A673 (cell line): Measurements from ENCODE around the gene WIF1. TPM values are rescaled to one million over a fixed set of nuclear protein-coding genes. Genes with fewer than 3 reads are reported as not detected.

ENCODE experiments used
- BruUV-seq: library from RNA; stranded (reverse); fragments of 400-500 nt; replicated peaks from 2 replicates; lab custom pipeline; 2021; lab: Mats Ljungman, UMichigan
- CTCF ChIA-PET: fragments of 300-600 bp; sonication (Branson Sonifier 250); formaldehyde crosslinking; loops from one replicate; lab custom pipeline; 2022; ENCODE audit warnings: antibody characterized with exemption; lab: Charles Lee
- POLR2A ChIA-PET: fragments of 300-600 bp; sonication (Branson Sonifier 250); formaldehyde crosslinking; loops from one replicate; lab custom pipeline; 2022; ENCODE audit warnings: antibody characterized with exemption; ENCODE audit not compliant: low non-redundant PET; lab: Charles Lee
- DNase-seq: peaks from one replicate; pipeline ENCODE4 v3.0.0-alpha.2; 2015; ENCODE audit warnings: low spot score
- H3K27ac ChIP-seq: fragments of 200-600 bp; sonication (generic); 2 replicates; pipeline ENCODE4 v1.5.1; 2016; ENCODE audit warnings: mixed run types, low read depth, mild to moderate bottlenecking, mixed read lengths, antibody characterized with exemption, low read length; ENCODE audit not compliant: poor library complexity, severe bottlenecking
- H3K27me3 ChIP-seq: fragments of 200-600 bp; sonication (generic); replicated peaks from 2 replicates; pipeline ENCODE4 v1.6.1; 2017; ENCODE audit warnings: mixed run types, low read depth, mild to moderate bottlenecking, mixed read lengths, antibody characterized with exemption, low read length; ENCODE audit not compliant: insufficient read depth, poor library complexity
- H3K36me3 ChIP-seq: fragments of 200-600 bp; sonication (generic); 2 replicates; pipeline ENCODE4 v1.6.1; 2016; ENCODE audit warnings: mixed run types, mild to moderate bottlenecking, mixed read lengths, antibody characterized with exemption, low read length; ENCODE audit not compliant: insufficient read depth, poor library complexity, severe bottlenecking
- H3K4me1 ChIP-seq: fragments of 200-600 bp; sonication (generic); 2 replicates; pipeline ENCODE4 v1.6.1; 2017; ENCODE audit warnings: mixed run types, mild to moderate bottlenecking, mixed read lengths, antibody characterized with exemption, low read length; ENCODE audit not compliant: insufficient read depth, poor library complexity, severe bottlenecking
- H3K4me3 ChIP-seq: fragments of 200-600 bp; sonication (generic); 2 replicates; pipeline ENCODE4 v1.5.1; 2016; ENCODE audit warnings: low read depth, mixed run types, mild to moderate bottlenecking, mixed read lengths, low read length; ENCODE audit not compliant: poor library complexity, severe bottlenecking
- H3K9me3 ChIP-seq: fragments of 200-600 bp; sonication (generic); 2 replicates; pipeline ENCODE4 v1.6.1; 2016; ENCODE audit warnings: mixed run types, low read depth, mild to moderate bottlenecking, mixed read lengths, antibody characterized with exemption, low read length; ENCODE audit not compliant: poor library complexity, severe bottlenecking
- EZH2 ChIP-seq: fragments of 200-600 bp; sonication (generic); IDR thresholded peaks from 2 replicates; pipeline ENCODE4 v1.6.1; 2017; ENCODE audit warnings: borderline replicate concordance, low read depth, mild to moderate bottlenecking, mixed read lengths, antibody characterized with exemption, low read length; ENCODE audit not compliant: poor library complexity, severe bottlenecking
- intact Hi-C: fragments of 100-400 bp; cut with micrococcal nuclease; formaldehyde crosslinking; loops from one replicate; pipeline ENCODE4 v1.10.0; 2022; ENCODE audit not compliant: unreplicated experiment
- total RNA-seq: library from RNA; stranded (reverse); gene quantifications from 2 replicates; pipeline ENCODE4 v1.2.3, GENCODE V29; 2021
- TF ChIP-seq, protein P1 (sequence below): fragments of 300-800, 200-600 bp; sonication (generic); conservative IDR thresholded peaks from 2 replicates; pipeline ENCODE4 v1.5.1; 2017; ENCODE audit warnings: low read depth, mild to moderate bottlenecking, antibody characterized with exemption, low read length, moderate library complexity, mixed read lengths

Gene WIF1
- total RNA-seq, 1 experiment from 2014 or later, result not detected

DNA sequence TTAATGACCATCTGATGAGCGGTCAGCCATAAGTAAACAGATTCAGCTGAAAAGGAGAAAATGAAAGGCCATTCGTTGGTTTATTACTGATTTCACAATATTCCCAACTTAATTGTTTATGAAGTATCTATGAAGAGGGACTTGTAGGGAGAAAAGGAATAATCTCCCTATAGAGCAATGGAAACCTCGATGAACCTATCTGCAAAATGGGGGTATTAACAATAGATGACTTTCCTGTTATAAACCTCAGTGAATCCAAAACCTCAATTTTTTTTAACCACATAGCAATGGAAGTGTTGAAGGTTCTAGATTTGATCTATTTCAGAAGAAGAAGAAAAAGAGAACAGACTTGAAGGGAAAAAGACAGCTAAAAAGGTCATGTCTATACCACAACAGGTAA is 2.0 kb downstream of the WIF1 start:
- CTCF ChIA-PET, result no interaction called here
- no TSS peak for BruUV-seq
- Histone ChIP-seq H3K27ac (no peak overlapping the region), H3K36me3 (no peaks in the 10 kb centered on the region), H3K27me3 (peaks cover 77% of the 10 kb centered on the region), H3K4me1 (peaks cover 8% of the 10 kb centered on the region), H3K9me3 (no peaks in the 10 kb centered on the region), H3K4me3 (no peak overlapping the region)
- TF ChIP-seq, protein P1, sequence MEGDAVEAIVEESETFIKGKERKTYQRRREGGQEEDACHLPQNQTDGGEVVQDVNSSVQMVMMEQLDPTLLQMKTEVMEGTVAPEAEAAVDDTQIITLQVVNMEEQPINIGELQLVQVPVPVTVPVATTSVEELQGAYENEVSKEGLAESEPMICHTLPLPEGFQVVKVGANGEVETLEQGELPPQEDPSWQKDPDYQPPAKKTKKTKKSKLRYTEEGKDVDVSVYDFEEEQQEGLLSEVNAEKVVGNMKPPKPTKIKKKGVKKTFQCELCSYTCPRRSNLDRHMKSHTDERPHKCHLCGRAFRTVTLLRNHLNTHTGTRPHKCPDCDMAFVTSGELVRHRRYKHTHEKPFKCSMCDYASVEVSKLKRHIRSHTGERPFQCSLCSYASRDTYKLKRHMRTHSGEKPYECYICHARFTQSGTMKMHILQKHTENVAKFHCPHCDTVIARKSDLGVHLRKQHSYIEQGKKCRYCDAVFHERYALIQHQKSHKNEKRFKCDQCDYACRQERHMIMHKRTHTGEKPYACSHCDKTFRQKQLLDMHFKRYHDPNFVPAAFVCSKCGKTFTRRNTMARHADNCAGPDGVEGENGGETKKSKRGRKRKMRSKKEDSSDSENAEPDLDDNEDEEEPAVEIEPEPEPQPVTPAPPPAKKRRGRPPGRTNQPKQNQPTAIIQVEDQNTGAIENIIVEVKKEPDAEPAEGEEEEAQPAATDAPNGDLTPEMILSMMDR, result no peak
- TF ChIP-seq EZH2, result no peak
- DNase-seq, result no peak
- intact Hi-C loops, result no loop called here
- POLR2A ChIA-PET, result no interaction called here

DNA sequence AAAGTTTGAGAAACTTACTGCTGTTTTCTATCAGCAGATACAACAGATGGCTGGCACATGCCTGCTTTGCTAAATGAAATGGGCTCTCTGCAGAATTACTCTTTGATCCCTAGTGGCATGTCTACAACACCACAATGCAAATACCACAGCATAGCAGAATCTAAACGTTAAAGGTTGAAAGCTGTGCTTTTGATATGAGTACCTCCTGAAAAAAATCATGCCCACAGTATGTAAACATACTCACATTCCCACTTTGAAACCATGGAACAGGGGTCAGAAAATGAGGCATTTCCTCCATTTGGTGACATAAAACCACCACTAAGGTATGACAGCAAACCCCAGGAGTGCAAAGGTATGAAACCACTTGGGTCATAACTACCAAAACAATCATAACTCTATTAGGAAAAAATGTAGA is 7.5 kb downstream of the WIF1 start:
- CTCF ChIA-PET, result no interaction called here
- no TSS peak for BruUV-seq
- TF ChIP-seq EZH2, result no peak
- TF ChIP-seq, protein P1, result no peak
- POLR2A ChIA-PET, result no interaction called here
- no peaks in the 10 kb centered on the region for H3K36me3 ChIP-seq
- intact Hi-C loops, result no loop called here
- no peaks in the 10 kb centered on the region for H3K4me1 ChIP-seq
- H3K27ac ChIP-seq, result no peak overlapping the region
- peaks cover 55% of the 10 kb centered on the region for H3K27me3 ChIP-seq
- H3K9me3 ChIP-seq, result no peaks in the 10 kb centered on the region
- no peak for DNase-seq
- no peak overlapping the region for H3K4me3 ChIP-seq

DNA sequence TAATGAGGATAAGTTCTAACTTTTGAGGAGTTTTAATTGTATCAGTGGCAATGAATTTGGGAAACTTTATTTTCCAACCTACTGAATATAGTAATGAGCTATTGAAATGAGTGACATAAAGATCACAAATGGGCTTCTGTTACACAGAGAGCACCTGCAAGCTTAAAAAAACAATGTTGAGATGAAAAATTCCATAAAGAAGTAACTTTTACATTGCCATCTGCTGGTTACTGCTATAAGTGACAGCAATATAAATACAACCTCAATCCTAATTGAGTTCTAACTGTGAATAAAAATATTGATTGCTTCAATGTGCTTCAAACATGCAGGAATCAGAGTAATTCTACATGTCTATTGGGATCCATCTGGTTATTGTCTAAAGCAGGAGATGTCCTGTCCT is 14.2 kb downstream of the WIF1 start:
- POLR2A ChIA-PET, result no interaction called here
- Histone ChIP-seq H3K9me3 (no peaks in the 10 kb centered on the region), H3K27ac (no peak overlapping the region), H3K4me3 (no peak overlapping the region), H3K36me3 (no peaks in the 10 kb centered on the region), H3K27me3 (peaks cover 8% of the 10 kb centered on the region), H3K4me1 (no peaks in the 10 kb centered on the region)
- no peak for DNase-seq
- TF ChIP-seq, protein P1, result peak; percentile 54; the same call in 1 of the 2 replicates
- no peak for TF ChIP-seq EZH2
- CTCF ChIA-PET, result interaction anchor here (0.6 to 1.5 kb wide), 2 partner anchors 145 to 311 kb away, joined by 5 to 8 read pairs; no protein-coding TSS in a partner anchor
- no TSS peak for BruUV-seq
- intact Hi-C loops, result loop anchor here (5.0 kb wide), 2 partner anchors 215 to 305 kb away; no protein-coding TSS in a partner anchor
